CD4-positive, alpha-beta T cell treated with Interleukin-17A for 4 hours (primary cell): Measurements from ENCODE around the gene MRPL41.
"Not testable (repeated sequence)": the region's sequence is repeated elsewhere in the genome, so short reads cannot be mapped to it uniquely, and the experiment has no call there.

ENCODE experiments used
- DNase-seq: peaks from one replicate; pipeline ENCODE4 v3.0.0-alpha.2; 2020; ENCODE audit warnings: mixed read lengths

The MRPL41 gene

DNA sequence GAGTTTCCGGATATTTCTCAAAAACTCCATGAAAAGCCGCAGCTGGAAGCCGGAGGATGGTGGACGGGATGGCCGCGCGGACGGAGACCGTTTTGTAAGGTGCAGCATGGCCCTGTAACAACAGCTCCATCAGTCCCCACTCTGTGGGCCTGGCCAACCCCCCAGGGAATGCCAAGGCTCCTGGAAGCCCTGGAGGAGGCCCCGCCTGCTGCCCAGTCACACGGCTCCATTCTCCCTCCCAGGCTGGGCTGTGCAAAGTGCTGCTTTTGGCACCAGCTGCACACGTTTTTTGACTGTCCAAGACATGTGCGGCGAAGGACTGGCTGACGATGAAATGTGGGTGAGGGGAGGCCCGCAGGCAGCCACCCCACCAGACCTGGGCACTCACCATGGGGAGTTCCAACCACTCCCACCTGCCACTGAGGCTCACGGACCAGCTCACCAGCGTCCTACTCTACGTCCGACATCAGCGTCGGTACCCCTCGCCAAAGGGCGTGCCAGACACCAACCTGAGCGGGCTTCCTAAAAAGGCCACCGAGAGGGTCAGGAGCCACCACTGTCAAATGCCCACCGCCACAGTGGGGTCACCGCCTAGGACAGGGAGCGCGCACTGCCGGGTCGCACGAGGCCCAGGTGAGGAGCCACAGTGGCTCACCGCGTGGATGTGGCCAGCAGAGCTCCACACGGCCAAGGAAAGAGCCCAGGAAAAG, 28.8 kb upstream of the MRPL41 start:
- no peak for DNase-seq

DNA sequence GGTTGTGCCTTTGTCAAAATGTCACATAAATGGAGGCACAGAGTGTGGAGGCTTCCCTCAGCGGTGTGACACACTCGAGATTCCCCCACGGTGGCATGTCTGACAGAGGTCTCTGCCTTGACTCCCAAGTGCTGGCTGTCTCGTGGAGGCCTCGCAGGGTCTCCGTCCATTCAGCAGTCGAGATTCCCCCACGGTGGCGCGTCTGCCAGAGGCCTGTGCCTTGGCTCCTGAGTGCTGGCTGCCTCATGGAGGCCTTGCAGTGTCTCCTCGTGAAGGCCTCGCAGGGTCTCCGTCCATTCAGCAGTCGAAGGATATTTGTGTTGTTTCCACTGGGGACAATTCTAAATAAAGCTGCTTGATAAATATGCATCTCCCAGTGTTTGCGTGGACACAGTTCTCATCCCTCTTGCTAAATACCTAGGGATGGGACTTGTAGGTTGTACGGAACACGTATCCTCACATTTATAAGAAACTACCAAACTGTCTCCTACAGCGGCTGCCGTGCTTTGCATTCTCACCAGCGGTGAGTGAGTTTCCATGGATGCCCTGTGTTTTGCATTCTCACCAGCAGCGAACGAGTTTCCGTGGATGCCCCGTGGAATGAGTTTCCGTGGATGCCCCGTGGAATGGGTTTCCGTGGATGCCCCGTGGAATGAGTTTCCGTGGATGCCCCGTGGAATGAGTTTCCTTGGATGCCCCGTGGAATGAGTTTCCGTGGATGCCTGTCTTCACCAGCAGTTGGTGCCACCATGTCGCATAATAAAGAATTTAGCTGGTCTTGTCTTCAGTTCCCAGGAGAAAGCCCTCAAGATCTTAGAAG, 27.3 kb upstream of the MRPL41 start:
- no peak for DNase-seq

DNA sequence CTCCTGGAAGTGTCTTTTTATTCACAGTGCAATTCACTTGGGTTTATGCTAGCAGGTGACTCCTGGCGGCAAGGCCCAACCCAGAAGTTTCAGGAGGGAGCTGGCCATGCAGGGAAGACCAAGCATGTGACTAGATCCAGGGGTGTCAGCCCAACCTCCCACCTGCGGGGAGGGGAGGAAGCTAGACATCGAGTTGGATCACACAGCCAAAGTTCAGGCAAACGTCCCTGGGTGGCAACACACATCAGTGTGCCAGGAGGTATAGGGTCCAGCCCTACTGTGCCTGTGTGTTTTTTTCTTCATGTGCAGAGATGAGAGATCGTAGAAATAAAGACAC, 26.7 kb upstream of the MRPL41 start:
- DNase-seq, result no peak

DNA sequence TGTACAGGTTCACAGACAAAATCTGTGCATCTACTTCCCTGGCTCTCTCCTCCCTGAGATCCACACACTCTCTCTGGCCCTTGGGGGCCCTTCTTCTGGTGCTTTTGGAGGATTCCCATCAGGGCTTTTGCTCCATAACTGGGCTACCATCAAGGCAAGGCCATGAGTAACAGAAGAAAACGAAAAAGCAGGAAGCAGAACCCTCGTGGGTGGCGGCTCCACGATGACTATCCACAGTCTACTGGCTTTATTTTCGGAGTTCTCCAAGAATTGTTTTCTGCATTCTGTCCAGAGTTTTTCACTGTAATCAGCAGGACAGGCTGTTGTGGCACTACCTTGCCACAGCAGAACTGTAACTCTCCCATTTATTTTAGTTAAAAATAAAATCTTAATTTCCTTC, 21.3 kb upstream of the MRPL41 start:
- DNase-seq, result no peak

DNA sequence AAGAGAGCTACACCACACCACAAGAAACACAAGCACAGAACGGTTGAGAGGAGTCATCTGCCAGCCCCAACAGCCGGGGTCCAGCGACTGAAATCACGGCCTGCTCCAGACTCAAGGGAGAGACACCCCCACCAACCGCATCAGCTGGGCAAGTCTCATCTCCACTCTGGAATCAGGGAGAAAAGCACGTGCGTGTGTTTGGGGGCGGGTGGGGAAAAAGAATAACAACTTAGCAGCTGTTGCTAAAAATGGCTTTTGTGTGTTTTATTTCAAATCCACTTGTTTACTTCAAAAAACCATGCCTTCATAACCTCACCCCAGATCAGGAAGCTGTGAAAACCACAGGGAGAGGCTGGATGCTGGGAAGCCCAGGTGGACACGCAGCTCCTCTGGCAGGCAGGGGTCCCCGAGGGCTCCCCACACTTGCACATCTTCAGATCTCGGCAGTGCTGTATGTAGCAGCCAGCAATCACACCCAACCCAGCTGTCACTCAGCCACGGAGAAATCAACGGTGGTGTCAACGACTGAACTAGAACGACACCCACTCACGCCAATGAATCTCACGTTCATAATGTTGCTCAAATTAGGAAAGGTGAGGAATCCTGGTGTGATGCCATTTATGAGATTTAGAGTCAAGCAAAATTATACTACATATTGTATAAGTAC, 20.4 kb upstream of the MRPL41 start:
- DNase-seq, result no peak

DNA sequence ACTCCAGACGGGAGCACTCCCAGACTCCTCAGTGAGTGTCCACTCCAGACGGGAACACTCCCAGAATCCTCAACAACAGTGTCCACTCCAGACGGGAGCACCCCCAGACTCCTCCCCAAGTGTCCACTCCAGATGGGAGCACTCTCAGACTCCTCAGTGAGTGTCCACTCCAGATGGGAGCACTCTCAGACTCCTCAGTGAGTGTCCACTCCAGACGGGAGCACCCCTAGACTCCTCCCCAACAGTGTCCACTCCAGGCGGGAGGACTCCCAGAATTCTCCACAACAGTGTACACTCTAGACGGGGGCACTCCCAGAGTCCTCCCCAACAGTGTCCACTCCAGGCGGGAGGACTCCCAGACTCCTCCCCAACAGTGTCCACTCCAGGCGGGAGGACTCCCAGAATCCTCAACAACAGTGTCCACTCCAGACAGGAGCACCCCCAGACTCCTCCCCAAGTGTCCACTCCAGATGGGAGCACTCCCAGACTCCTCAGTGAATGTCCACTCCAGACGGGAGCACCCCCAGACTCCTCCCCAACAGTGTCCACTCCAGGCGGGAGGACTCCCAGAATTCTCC, 18.7 kb upstream of the MRPL41 start:
- not testable (repeated sequence) for DNase-seq

DNA sequence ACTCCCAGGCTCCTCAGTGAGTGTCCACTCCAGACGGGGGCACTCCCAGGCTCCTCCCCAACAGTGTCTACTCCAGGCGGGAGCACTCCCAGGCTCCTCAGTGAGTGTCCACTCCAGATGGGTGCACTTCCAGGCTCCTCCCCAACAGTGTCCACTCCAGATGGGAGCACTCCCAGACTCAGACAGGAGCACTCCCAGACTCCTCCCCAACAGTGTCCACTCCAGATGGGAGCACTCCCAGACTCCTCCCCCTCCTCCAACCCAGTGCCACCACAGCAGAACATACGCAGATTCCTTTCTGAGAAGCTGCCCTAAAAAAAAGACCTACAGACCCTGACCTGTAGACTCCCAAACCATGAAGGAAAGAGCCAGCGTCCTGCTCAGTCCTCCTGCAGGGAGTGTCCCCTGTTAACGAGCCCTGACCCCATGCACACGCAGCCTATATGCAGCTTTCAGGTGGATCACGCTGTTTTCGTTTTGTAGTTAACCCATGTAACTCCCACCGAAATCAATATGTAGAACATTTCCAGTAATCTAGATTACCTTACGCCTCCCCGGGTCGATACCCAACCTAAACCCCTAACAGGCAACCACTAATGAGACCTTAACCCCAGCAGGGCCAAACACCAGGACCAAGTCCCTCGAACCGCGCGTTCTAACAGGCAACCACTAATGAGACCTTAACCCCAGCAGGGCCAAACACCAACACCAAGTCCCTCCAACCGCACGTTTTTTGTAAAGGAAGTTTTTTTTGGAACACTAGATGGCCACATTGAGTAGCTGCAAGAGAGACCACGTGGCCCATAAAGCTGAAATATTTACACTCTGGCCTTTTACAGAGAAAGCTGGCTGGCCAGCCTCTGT, 17.2 kb upstream of the MRPL41 start:
- DNase-seq, result peak; percentile 19

DNA sequence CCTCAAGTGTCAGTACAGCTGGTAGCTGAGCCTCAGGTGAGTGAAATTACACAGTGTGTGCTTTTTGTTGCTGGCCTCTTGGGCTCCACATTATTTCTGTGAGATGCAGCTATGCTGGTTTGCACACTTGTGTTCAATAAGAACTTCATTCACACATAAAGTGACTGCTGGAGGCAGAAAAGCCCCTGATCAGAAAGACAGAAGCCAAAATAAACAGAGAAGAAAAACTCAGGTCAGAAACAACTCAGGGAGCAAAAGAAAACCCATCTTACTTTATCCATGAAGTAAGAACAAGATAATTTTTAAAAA, 16.6 kb upstream of the MRPL41 start:
- DNase-seq, result no peak

DNA sequence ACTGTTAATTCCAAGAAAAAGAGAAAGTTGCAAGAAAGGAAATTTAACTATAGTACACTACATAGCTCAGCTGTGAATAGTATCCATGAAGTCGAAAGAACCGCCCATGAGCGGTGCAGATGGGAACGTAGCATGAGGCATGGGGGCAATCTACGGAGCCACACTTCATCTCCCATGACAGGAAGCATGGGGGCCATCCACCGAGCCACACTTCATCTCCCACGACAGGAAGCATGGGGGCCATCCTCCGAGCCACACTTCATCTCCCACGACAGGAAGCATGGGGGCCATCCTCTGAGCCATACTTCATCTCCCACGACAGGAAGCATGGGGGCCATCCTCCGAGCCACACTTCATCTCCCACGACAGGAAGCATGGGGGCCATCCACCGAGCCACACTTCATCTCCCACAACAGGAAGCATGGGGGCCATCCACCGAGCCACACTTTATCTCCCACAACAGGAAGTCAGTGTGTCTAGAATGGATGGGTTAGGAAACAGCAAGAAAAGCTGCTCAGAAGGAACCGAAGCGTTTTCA, 15.0 kb upstream of the MRPL41 start:
- DNase-seq, result peak; percentile 43

DNA sequence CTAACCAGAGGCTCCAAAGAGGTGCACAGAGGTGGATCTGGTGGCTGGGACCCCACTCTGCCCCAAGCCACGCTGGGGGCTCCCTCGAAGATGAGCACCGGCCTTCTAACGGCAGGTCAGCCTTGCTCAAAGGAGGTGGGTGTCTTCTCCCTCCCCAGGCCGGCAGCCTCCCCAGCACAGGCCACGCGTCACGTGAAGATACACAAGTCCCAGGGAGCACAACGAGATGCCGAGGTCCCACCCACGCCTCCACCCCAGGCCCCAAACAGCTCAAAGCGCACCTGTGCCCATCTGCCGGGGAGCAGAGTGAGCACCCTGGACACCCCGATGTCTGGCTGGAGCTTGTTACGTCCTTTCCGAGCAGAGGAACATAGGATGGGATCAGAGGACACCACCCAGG, 13.6 kb upstream of the MRPL41 start:
- DNase-seq, result no peak

DNA sequence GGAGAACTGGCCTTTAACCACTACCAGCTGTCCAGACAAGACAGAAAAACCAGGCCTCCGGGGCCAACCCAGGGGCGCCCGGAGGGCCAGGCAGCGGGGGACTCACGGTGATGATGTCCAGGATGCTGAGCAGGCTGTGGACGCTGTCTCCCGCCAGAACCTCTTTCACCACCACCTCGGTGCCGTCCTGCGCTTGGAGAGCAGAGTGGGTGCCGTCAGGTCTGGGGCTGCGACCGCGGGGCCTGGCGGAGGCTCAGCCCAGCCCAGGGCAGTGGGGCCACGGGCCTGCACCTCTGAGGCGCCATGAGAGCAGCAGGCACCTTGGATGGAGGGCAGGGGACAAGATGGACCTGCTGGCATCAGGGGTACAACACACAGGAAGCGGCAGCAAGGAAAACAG, 11.1 kb upstream of the MRPL41 start:
- DNase-seq, result no peak

DNA sequence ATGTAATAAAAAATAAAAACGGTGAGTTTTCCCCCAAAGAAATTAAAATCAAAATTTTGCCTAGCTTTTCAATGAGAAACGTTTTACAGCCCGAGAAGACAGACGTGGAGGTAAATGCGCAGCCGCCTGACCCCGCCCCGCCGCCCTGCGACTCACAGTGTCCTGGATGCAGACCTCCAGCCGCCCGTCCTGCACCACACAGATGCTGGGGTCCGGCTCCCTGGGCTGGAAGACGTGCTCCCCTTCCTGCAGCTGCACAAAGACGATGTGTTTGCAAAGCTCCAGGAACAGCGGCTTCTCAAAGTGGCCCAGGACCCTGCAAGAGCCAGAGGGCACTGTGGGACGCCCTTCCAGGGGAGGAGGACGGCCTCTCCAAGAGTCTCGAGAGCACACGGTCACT, 9.2 kb upstream of the MRPL41 start:
- DNase-seq, result no peak

DNA sequence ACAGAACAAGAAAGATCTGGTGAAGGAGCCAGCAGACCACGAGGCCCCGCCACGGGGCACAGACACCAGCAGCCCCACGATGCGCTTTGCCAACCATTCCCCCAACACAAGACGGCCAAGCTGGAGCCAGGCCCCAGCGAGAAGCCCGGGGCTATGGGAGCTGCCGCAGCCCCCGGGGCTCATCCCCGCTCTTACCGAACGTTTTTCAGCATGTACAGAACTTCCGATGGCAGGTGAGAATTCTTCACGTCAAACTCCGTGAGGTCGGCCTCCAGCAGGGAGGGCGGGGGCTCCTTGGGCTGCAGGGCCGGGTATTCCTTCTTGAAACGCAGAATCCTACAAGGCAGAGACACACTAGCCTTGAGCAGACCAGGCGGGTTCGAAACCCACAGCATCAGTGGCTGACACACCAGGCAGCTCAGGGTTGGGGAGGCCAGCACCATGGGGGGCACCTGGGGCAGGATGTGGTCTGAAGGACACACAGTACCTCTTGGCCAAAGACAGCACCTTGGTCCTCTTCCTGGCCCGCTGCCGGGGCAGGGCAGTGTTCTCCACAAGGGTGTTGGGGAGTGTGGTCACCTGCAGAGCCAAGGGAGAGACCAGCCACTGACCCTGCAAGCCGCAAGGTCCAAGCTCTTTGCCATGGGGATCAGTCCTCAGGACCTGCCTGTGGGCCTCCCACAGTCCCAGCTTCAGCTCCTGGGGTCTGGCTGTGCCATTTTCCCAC, 8.3 kb upstream of the MRPL41 start:
- no peak for DNase-seq

DNA sequence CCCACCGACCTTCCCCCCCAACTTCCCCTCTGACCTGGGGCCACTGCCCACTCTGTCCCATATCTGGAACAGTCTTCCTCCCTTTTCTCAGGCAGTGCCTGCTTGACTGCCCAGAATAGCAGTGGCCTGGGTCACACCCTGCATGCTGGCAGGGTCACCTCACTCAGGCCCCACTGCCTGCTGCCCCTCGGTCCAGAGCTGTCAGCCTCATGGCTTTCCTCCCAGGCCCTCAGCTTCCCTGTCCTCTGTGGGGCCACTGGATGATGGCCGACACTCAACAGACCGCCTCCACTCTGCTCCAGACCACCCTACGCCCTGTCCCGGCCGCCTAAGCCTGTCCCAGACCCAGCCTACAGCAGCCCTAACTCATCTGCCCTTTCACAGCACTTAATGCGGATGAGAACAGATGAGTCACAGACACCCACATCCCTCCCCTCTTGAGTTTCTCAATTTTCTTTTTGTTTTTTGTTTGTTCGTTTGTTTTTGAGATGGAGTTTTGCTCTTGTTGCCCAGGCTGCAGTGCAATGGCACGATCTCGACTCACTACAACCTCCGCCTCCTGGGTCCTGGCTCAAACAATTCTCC, 7.4 kb upstream of the MRPL41 start:
- DNase-seq, result no peak

DNA sequence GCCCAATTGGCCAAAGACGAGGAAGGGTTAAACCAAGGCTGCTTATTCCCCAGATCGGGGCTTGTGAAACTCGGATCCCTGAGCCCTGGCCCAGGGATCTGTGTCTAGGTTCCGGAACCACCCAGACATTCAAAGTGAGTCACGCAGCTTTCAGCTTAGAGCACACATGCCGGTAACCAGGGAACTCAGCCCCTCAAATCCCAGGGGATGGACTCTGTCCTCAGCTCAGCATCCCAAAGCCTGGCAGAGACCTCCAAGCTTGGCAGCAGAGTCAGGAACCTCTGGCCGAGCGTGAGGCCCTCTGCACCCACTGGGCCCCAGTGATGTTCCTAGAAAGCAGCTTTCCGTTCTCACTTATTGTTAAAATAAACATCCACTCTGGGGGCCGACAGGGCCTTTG, 6.6 kb upstream of the MRPL41 start:
- no peak for DNase-seq

DNA sequence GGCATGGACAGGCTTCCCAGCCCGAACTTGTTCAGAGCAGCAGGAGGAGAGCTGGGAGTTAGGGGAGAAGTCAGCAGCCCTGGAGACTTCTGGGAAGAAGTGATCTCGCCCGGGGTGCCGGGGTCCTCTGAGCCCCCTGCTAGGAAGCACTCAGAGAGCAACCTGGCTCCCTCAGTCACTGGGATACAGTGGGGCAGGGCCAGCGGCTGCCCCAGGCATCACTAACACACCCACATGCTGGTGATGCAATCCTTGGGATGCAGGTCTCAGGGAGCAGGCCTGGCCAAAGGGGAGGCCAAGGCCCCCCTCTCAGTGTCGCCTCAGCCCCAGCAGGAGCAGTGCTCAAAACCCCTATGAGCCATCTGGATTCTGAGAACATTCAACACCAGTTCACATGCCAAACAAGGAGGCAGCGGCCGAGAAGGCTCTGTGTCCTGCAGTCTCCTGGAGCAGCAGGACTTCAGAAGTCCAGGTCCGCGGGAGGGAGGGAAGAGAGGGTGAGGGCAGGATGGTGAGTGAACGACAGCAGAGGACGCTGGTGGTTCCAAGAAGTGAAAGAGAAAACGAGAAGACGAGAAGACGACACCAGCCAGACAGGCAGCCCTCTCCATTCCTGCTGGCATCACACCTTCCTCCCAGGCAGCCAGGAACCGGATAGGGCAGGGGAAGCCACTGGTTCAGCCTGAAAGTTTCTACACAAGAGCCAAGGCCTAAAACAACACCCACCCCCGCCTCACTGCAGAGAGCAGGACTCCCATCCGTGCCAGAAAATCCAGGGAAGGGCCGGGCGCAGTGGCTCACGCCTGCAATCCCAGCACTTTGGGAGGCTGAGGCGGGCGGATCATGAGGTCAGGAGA, 3.8 kb upstream of the MRPL41 start:
- DNase-seq, result no peak

DNA sequence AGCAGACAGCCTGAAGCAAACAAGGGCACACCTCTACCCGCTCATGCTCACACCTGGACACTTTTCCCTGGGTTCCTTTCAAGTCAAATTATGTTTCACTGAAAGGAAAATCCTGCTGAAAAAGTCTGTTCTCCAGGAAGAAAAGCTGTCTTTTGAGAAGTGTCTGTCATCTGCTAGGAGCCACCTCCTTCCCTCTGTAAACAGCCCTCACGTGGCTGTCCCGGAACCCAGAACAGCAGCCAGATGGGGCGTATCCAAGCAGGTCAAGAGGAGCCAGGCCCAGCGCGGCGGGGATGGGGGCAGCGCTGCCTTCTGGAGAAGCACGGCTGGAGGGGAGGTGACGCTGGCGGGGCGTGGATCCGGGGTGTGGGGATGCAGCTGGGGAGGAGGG, 1.5 kb upstream of the MRPL41 start, which contains the start of gene PNPLA7:
Gene PNPLA7, minus strand, starts transcription at position 172 of the 391 bp plus-strand sequence. CDS start 205 bp downstream, outside the sequence.
- peak; percentile 75 for DNase-seq

DNA sequence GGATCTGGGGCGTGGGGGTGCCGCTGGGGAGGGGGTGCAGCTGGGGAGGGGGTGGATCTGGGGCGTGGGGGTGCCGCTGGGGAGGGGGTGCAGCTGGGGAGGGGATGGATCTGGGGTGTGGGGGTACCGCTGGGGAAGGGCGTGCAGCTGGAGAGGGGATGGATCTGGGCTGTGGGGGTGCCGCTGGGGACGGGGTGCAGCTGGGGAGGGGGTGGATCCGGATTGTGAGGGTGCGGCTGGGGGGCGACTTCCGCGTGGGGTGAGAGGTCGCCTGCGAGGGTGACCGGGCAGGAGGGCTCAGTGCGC, 768 bp upstream of the MRPL41 start:
- DNase-seq, result peak; percentile 50

DNA sequence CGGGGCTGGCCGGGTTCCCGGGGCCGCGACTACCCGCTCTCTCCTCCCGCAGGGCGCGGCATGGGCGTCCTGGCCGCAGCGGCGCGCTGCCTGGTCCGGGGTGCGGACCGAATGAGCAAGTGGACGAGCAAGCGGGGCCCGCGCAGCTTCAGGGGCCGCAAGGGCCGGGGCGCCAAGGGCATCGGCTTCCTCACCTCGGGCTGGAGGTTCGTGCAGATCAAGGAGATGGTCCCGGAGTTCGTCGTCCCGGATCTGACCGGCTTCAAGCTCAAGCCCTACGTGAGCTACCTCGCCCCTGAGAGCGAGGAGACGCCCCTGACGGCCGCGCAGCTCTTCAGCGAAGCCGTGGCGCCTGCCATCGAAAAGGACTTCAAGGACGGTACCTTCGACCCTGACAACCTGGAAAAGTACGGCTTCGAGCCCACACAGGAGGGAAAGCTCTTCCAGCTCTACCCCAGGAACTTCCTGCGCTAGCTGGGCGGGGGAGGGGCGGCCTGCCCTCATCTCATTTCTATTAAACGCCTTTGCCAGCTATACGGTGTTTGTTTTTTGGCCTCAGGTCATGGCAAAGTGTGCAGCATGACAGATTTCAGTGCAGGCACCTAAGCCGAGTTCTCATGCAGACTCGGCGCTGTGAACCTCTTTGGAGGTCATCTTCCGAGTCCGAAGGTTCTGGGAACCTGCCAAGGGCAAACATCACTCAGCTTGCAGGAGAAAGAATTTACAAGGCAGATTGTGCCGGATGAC, 516 bp downstream of the MRPL41 start:
- DNase-seq, result peak; percentile 41

DNA sequence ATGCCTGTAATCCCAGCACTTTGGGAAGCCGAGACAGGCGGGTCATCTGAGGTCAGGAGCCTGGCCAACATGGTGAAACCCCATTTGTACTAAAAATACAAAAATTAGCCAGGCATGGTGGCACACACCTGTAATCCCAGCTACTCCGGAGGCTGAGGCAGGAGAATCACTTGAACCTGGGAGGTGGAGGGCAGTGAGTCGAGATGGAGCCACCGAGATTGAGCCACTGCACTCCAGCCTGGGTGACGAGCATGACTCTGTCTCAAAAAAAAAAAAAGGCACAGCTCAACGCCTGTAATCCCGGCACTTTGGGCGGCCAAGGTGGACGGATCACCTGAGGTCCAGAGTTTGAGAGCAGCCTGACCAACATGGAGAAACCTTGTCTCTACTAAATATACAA, 2.0 kb downstream of the MRPL41 start:
- DNase-seq, result not testable (repeated sequence)
